HPDE6-E6E7 (cell line): Measurements from ENCODE around the gene IMPG1.

Experiments
- DNase-seq: peaks from one replicate; pipeline ENCODE4 v3.0.0; 2011; ENCODE audit warnings: missing footprints; ENCODE audit errors: extremely low spot score

Gene IMPG1

GRCh38 chr6:76072562-76072961 lies at the start of gene IMPG1:
TSS of gene IMPG1 (minus strand) at chr6:76072662. CDS start at chr6:76072488, 174 bp downstream.
- DNase-seq, result no peak

- no peak for DNase-seq
Observed at GRCh38 chr6:76120302-76120701, 47.8 kb upstream of the IMPG1 start.

- DNase-seq, result no peak
Observed at GRCh38 chr6:76073281-76073680, 819 bp upstream of the IMPG1 start.

GRCh38 chr6:76057469-76057868 lies 15.0 kb downstream of the IMPG1 start:
- DNase-seq, result no peak

- no peak for DNase-seq
Observed at GRCh38 chr6:76052314-76052713, 20.1 kb downstream of the IMPG1 start.

- DNase-seq, result no peak
Observed at GRCh38 chr6:76043690-76044089, 28.8 kb downstream of the IMPG1 start.

- DNase-seq, result no peak
Observed at GRCh38 chr6:76035713-76036112, 36.7 kb downstream of the IMPG1 start.

GRCh38 chr6:76026101-76026500 lies 46.4 kb downstream of the IMPG1 start:
- DNase-seq, result no peak

- no peak for DNase-seq
Observed at GRCh38 chr6:76014626-76015530, 57.6 kb downstream of the IMPG1 start.

- DNase-seq, result no peak
Observed at GRCh38 chr6:76004202-76004601, 68.3 kb downstream of the IMPG1 start.

- no peak for DNase-seq
Observed at GRCh38 chr6:76003686-76004085, 68.8 kb downstream of the IMPG1 start.

GRCh38 chr6:76003113-76003512 lies 69.3 kb downstream of the IMPG1 start:
- DNase-seq, result no peak

- no peak for DNase-seq
Observed at GRCh38 chr6:76000629-76001028, 71.8 kb downstream of the IMPG1 start.

- no peak for DNase-seq
Observed at GRCh38 chr6:75997696-75998095, 74.8 kb downstream of the IMPG1 start.

GRCh38 chr6:75993236-75994162 lies 79.0 kb downstream of the IMPG1 start:
- no peak for DNase-seq

GRCh38 chr6:75991941-75992340 lies 80.5 kb downstream of the IMPG1 start:
- DNase-seq, result no peak

GRCh38 chr6:75986935-75987334 lies 85.5 kb downstream of the IMPG1 start:
- no peak for DNase-seq

GRCh38 chr6:75975904-75976303 lies 96.6 kb downstream of the IMPG1 start:
- DNase-seq, result no peak

- no peak for DNase-seq
Observed at GRCh38 chr6:75970093-75970492, 102.4 kb downstream of the IMPG1 start.

GRCh38 chr6:75968143-75968542 lies 104.3 kb downstream of the IMPG1 start:
- no peak for DNase-seq

- no peak for DNase-seq
Observed at GRCh38 chr6:75963569-75963968, 108.9 kb downstream of the IMPG1 start.

- no peak for DNase-seq
Observed at GRCh38 chr6:75952128-75952527, 120.3 kb downstream of the IMPG1 start.

- DNase-seq, result no peak
Observed at GRCh38 chr6:75947935-75948334, 124.5 kb downstream of the IMPG1 start.
